DMS53 treated with DMSO at 0.1 percent for 48 hours (cell line): ENCODE measurements around the gene CNTNAP5.

Experiments used
- DNase-seq: peaks from one replicate; lab custom pipeline; 2025; ENCODE audit not compliant: unreplicated experiment; lab: John Stamatoyannopoulos, UW

CNTNAP5 gene

GRCh38 chr2:124258140-124258880 is 233.2 kb downstream of the CNTNAP5 start:
- no peak for DNase-seq

- no peak for DNase-seq
Observed at GRCh38 chr2:124261456-124261855, 236.4 kb downstream of the CNTNAP5 start.

- no peak for DNase-seq
Observed at GRCh38 chr2:124264551-124265091, 239.5 kb downstream of the CNTNAP5 start.

GRCh38 chr2:124267794-124268193 is 242.7 kb downstream of the CNTNAP5 start:
- DNase-seq, result no peak

- DNase-seq, result no peak
Observed at GRCh38 chr2:124269348-124269747, 244.3 kb downstream of the CNTNAP5 start.

- no peak for DNase-seq
Observed at GRCh38 chr2:124272261-124272841, 247.3 kb downstream of the CNTNAP5 start.

- DNase-seq, result no peak
Observed at GRCh38 chr2:124281541-124281940, 256.5 kb downstream of the CNTNAP5 start.

- DNase-seq, result peak; percentile 8
Observed at GRCh38 chr2:124283096-124283495, 258.0 kb downstream of the CNTNAP5 start.

GRCh38 chr2:124286089-124286783 is 261.1 kb downstream of the CNTNAP5 start:
- no peak for DNase-seq

GRCh38 chr2:124289060-124289459 is 264.0 kb downstream of the CNTNAP5 start:
- DNase-seq, result no peak

GRCh38 chr2:124289615-124290014 is 264.5 kb downstream of the CNTNAP5 start:
- DNase-seq, result no peak

- no peak for DNase-seq
Observed at GRCh38 chr2:124296470-124296869, 271.4 kb downstream of the CNTNAP5 start.

- no peak for DNase-seq
Observed at GRCh38 chr2:124301915-124302314, 276.8 kb downstream of the CNTNAP5 start.

GRCh38 chr2:124308319-124309062 is 283.4 kb downstream of the CNTNAP5 start:
- no peak for DNase-seq

- no peak for DNase-seq
Observed at GRCh38 chr2:124309563-124310138, 284.6 kb downstream of the CNTNAP5 start.

- no peak for DNase-seq
Observed at GRCh38 chr2:124310671-124311070, 285.6 kb downstream of the CNTNAP5 start.

- no peak for DNase-seq
Observed at GRCh38 chr2:124314084-124314483, 289.0 kb downstream of the CNTNAP5 start.

- DNase-seq, result no peak
Observed at GRCh38 chr2:124315221-124315880, 290.3 kb downstream of the CNTNAP5 start.

GRCh38 chr2:124316133-124316532 is 291.0 kb downstream of the CNTNAP5 start:
- DNase-seq, result no peak

- no peak for DNase-seq
Observed at GRCh38 chr2:124316881-124317605, 292.0 kb downstream of the CNTNAP5 start.
